Keratinocyte (primary cell): Measurements from ENCODE around the gene TMEM37. TPM values are rescaled to one million over a fixed set of nuclear protein-coding genes. Genes with fewer than 3 reads are reported as not detected.

Experiments used
- DNase-seq: peaks from one replicate; pipeline ENCODE4 v3.0.0-alpha.2; 2011; ENCODE audit warnings: low read depth, missing footprints, low spot score
- FAIRE-seq: peaks from 2 replicates; lab custom pipeline; 2011; peaks lifted over from hg19 to GRCh38; lab: Jason Lieb, UNC
- H2AFZ ChIP-seq: 2 replicates; pipeline ENCODE4 v1.6.0; 2012; ENCODE audit warnings: low read length, control low read depth, inconsistent platforms; ENCODE audit not compliant: control insufficient read depth
- H3K27ac ChIP-seq: 2 replicates; pipeline ENCODE4 v1.5.1; 2011; ENCODE audit warnings: low read length; ENCODE audit not compliant: control insufficient read depth, insufficient read depth
- H3K27me3 ChIP-seq: 3 replicates; pipeline ENCODE4 v1.6.0; 2011; ENCODE audit warnings: low read length; ENCODE audit not compliant: control insufficient read depth, insufficient read depth; ENCODE audit errors: extremely low read depth
- H3K36me3 ChIP-seq, 2 experiments: 2 replicates in 1 of 2; 3 replicates in 1 of 2; pipeline ENCODE4 v1.5.1; 2011; ENCODE audit warnings: low read length in 2 of 2, mild to moderate bottlenecking in 1 of 2; ENCODE audit not compliant: control insufficient read depth in 2 of 2, insufficient read depth in 2 of 2; ENCODE audit errors: extremely low read depth in 1 of 2
- H3K4me1 ChIP-seq: 3 replicates; pipeline ENCODE4 v1.5.1; 2011; ENCODE audit warnings: low read length; ENCODE audit not compliant: control insufficient read depth, insufficient read depth; ENCODE audit errors: extremely low read depth
- H3K4me2 ChIP-seq: 3 replicates; pipeline ENCODE4 v1.6.0; 2011; ENCODE audit warnings: low read depth, low read length; ENCODE audit not compliant: control insufficient read depth, insufficient read depth; ENCODE audit errors: extremely low read depth
- H3K4me3 ChIP-seq, 3 experiments: fragments of 200-600 bp in 1 of 3; sonication (generic) in 1 of 3; 2 replicates in 2 of 3; 3 replicates in 1 of 3; pipeline ENCODE4 v1.5.1; 2011 to 2016; ENCODE audit warnings: low read length in 3 of 3, mild to moderate bottlenecking in 3 of 3, control low read depth in 2 of 3, inconsistent platforms in 1 of 3, low read depth in 1 of 3, mixed read lengths in 1 of 3, mixed run types in 1 of 3, moderate library complexity in 1 of 3; ENCODE audit not compliant: control insufficient read depth in 2 of 3, insufficient read depth in 2 of 3; ENCODE audit errors: extremely low read depth in 1 of 3
- H3K79me2 ChIP-seq: 2 replicates; pipeline ENCODE4 v1.6.0; 2012; ENCODE audit warnings: low read length; ENCODE audit not compliant: control insufficient read depth, insufficient read depth
- H3K9ac ChIP-seq: 3 replicates; pipeline ENCODE4 v1.6.0; 2011; ENCODE audit warnings: low read length; ENCODE audit not compliant: control insufficient read depth, insufficient read depth; ENCODE audit errors: extremely low read depth
- H3K9me1 ChIP-seq: 3 replicates; pipeline ENCODE4 v1.6.0; 2011; ENCODE audit warnings: low read length; ENCODE audit not compliant: control insufficient read depth, insufficient read depth; ENCODE audit errors: extremely low read depth
- H3K9me3 ChIP-seq: 2 replicates; pipeline ENCODE4 v1.5.1; 2012; ENCODE audit warnings: low read depth, low read length; ENCODE audit not compliant: control insufficient read depth
- H4K20me1 ChIP-seq: 3 replicates; pipeline ENCODE4 v1.6.0; 2011; ENCODE audit warnings: low read length; ENCODE audit not compliant: control insufficient read depth, insufficient read depth; ENCODE audit errors: extremely low read depth
- EZH2 ChIP-seq: IDR thresholded peaks from one replicate; pipeline ENCODE4 v1.6.1; 2012; ENCODE audit warnings: inconsistent platforms, mild to moderate bottlenecking, low read length, moderate library complexity
- dilution Hi-C: fragments of 300-500 bp; cut with MboI; formaldehyde crosslinking; loops from one replicate; pipeline ENCODE4 v1.7.0; 2020; ENCODE audit warnings: low sequenced_read_pairs; ENCODE audit not compliant: extremely low pct_ligation_motif_present
- polyA plus RNA-seq, 5 experiments: library from polyadenylated mRNA; depleted of rRNA in 3 of 5; stranded (reverse) in 3 of 5; stranded (forward) in 1 of 5; unstranded in 1 of 5; fragments of >200 nt; gene quantifications; 1 replicate in 1 of 5; 2 replicates in 3 of 5; 3 replicates in 1 of 5; pipeline versions ENCODE4 v1.2.1 to v1.2.3, GENCODE V29; 2011 to 2012; ENCODE audit warnings: missing spikeins in 2 of 5, low read depth in 1 of 5, low replicate concordance in 1 of 5
- TF ChIP-seq, protein P1 (sequence below), 3 experiments: IDR thresholded peaks in 1 of 3; conservative IDR thresholded peaks in 1 of 3; optimal IDR thresholded peaks in 1 of 3; 2 replicates in 2 of 3; 3 replicates in 1 of 3; pipeline versions ENCODE3 to v1.5.1; 2011; ENCODE audit warnings: low read length in 3 of 3, mild to moderate bottlenecking in 3 of 3, moderate library complexity in 2 of 3, control low read depth in 1 of 3, inconsistent platforms in 1 of 3; ENCODE audit not compliant: insufficient read depth in 2 of 3; ENCODE audit errors: extremely low read depth in 1 of 3

TMEM37 gene
- polyA plus RNA-seq, 1 donor (not counting 4 experiments of a cell fraction or from before 2014, with no cell fraction given) = 0.18 TPM

- H3K27ac ChIP-seq = no peak overlapping the region
- H3K9ac ChIP-seq = no peak overlapping the region
Measured at GRCh38 chr2:119465687-119466086, 34.0 kb downstream of the TMEM37 start.

DNA sequence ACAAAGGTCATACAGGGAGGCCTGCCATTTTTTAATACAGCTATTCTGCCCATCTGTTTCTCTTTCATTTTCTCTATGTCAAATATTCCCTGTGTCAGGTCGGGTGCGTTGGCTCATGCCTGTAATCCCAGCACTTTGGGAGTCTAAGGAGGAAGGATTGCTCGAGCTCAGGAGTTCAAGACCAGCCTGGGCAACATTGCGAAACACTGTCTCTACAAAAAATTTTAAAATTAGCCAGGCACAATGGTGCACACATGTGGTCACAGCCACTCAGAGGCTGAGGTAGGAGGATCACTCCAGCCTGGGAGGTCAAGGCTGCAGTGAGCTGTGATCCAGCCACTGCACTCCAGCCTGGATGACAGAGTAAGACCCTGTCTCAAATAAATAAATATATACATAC is 34.7 kb downstream of the TMEM37 start:
- no peaks in the 10 kb centered on the region for H4K20me1 ChIP-seq
- H3K4me3 ChIP-seq = no peak overlapping the region
- dilution Hi-C loops = no loop called here
- DNase-seq = no peak
- H3K9ac ChIP-seq = no peak overlapping the region
- H3K4me2 ChIP-seq = no peak overlapping the region
- no peak for FAIRE-seq
- H3K27ac ChIP-seq = no peak overlapping the region
- TF ChIP-seq EZH2 = no peak
- TF ChIP-seq, protein P1, sequence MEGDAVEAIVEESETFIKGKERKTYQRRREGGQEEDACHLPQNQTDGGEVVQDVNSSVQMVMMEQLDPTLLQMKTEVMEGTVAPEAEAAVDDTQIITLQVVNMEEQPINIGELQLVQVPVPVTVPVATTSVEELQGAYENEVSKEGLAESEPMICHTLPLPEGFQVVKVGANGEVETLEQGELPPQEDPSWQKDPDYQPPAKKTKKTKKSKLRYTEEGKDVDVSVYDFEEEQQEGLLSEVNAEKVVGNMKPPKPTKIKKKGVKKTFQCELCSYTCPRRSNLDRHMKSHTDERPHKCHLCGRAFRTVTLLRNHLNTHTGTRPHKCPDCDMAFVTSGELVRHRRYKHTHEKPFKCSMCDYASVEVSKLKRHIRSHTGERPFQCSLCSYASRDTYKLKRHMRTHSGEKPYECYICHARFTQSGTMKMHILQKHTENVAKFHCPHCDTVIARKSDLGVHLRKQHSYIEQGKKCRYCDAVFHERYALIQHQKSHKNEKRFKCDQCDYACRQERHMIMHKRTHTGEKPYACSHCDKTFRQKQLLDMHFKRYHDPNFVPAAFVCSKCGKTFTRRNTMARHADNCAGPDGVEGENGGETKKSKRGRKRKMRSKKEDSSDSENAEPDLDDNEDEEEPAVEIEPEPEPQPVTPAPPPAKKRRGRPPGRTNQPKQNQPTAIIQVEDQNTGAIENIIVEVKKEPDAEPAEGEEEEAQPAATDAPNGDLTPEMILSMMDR (optimal IDR thresholded peaks at IDR 0.05 in 1 of 3, IDR thresholded peaks at IDR 0.05 in 1 of 3, conservative IDR thresholded peaks at IDR 0.05 in 1 of 3; ENCODE audit: extremely low read depth in 1 of 3, insufficient read depth in 2 of 3, low read length in 3 of 3) = no peak
- H3K9me1 ChIP-seq = no peaks in the 10 kb centered on the region
- H3K27me3 ChIP-seq = no peaks in the 10 kb centered on the region
- H3K9me3 ChIP-seq = no peaks in the 10 kb centered on the region
- H2AFZ ChIP-seq = no peak overlapping the region
- H3K4me1 ChIP-seq = no peaks in the 10 kb centered on the region
- no peaks in the 10 kb centered on the region for H3K79me2 ChIP-seq
- no peaks in the 10 kb centered on the region for H3K36me3 ChIP-seq

More at GRCh38 chr2:119465687-119466086, 34.0 kb downstream of the TMEM37 start:
- TF ChIP-seq, protein P1 (optimal IDR thresholded peaks at IDR 0.05 in 1 of 3, IDR thresholded peaks at IDR 0.05 in 1 of 3, conservative IDR thresholded peaks at IDR 0.05 in 1 of 3; ENCODE audit: extremely low read depth in 1 of 3, insufficient read depth in 2 of 3, low read length in 3 of 3) = no peak
- TF ChIP-seq EZH2 = no peak
- no peaks in the 10 kb centered on the region for H3K36me3 ChIP-seq
- DNase-seq (no peak), FAIRE-seq (no peak)
- no peaks in the 10 kb centered on the region for H3K27me3 ChIP-seq
- H3K4me2 ChIP-seq = no peak overlapping the region
- no peaks in the 10 kb centered on the region for H3K9me1 ChIP-seq
- H3K4me1 ChIP-seq = no peaks in the 10 kb centered on the region
- no peaks in the 10 kb centered on the region for H3K79me2 ChIP-seq
- H2AFZ ChIP-seq = no peak overlapping the region
- H4K20me1 ChIP-seq = no peaks in the 10 kb centered on the region
- no peaks in the 10 kb centered on the region for H3K9me3 ChIP-seq
- dilution Hi-C loops = no loop called here
- no peak overlapping the region for H3K4me3 ChIP-seq
